Neural progenitor cell (in vitro differentiated cells): Measurements from ENCODE around the gene CPA4. TPM values are rescaled to one million over a fixed set of nuclear protein-coding genes. Genes with fewer than 3 reads are reported as not detected.
A peak's percentile ranks its signal among the peaks of the same experiment; 100 is the strongest.

Source experiments
- DNase-seq: peaks from one replicate; pipeline ENCODE4 v3.0.0-alpha.2; 2016; ENCODE audit warnings: low spot score
- H2AFZ ChIP-seq: fragments of 200-600 bp; sonication (generic); replicated peaks from 2 replicates; pipeline ENCODE4 v1.6.1; 2016; ENCODE audit warnings: antibody characterized with exemption
- H3F3A ChIP-seq: fragments of 200-600 bp; sonication (generic); 2 replicates; pipeline ENCODE4 v1.6.1; 2016; ENCODE audit warnings: antibody characterized with exemption, low read depth
- H3K27ac ChIP-seq: fragments of 200-600 bp; sonication (generic); 2 replicates; pipeline ENCODE4 v1.5.1; 2016; ENCODE audit warnings: mild to moderate bottlenecking
- H3K27me3 ChIP-seq: fragments of 200-600 bp; sonication (generic); 2 replicates; pipeline ENCODE4 v1.6.1; 2016; ENCODE audit warnings: mild to moderate bottlenecking, moderate library complexity
- H3K36me3 ChIP-seq: fragments of 200-600 bp; sonication (generic); 2 replicates; pipeline ENCODE4 v1.5.1; 2016
- H3K4me1 ChIP-seq: fragments of 200-600 bp; sonication (generic); 2 replicates; pipeline ENCODE4 v1.6.1; 2016; ENCODE audit warnings: mixed run types
- H3K4me2 ChIP-seq: fragments of 200-600 bp; sonication (generic); 2 replicates; pipeline ENCODE4 v1.6.1; 2016
- H3K4me3 ChIP-seq: fragments of 200-600 bp; sonication (generic); 2 replicates; pipeline ENCODE4 v1.5.1; 2016
- H3K79me2 ChIP-seq: fragments of 200-600 bp; sonication (generic); 2 replicates; pipeline ENCODE4 v1.6.1; 2016; ENCODE audit warnings: low read depth
- H3K9ac ChIP-seq: fragments of 200-600 bp; sonication (generic); 2 replicates; pipeline ENCODE4 v1.6.1; 2016
- H3K9me3 ChIP-seq: fragments of 200-600 bp; sonication (generic); 2 replicates; pipeline ENCODE4 v1.5.1; 2016; ENCODE audit warnings: low read depth
- H4K20me1 ChIP-seq: fragments of 200-600 bp; sonication (generic); 2 replicates; pipeline ENCODE4 v1.6.1; 2016; ENCODE audit warnings: low read depth
- H3K27ac Mint-ChIP-seq: 3 replicates; pipeline ENCODE4 v1.8.0; 2021; ENCODE audit warnings: mixed read lengths
- H3K27me3 Mint-ChIP-seq: 2 replicates; pipeline ENCODE4 v1.8.0; 2022; ENCODE audit warnings: low read depth, mild to moderate bottlenecking, inconsistent platforms, moderate library complexity, mixed read lengths; ENCODE audit not compliant: insufficient read depth
- H3K36me3 Mint-ChIP-seq: 3 replicates; pipeline ENCODE4 v1.8.0; 2021; ENCODE audit warnings: mixed read lengths
- H3K4me1 Mint-ChIP-seq: 3 replicates; pipeline ENCODE4 v1.8.0; 2021; ENCODE audit warnings: mixed read lengths
- H3K4me3 Mint-ChIP-seq: 3 replicates; pipeline ENCODE4 v1.8.0; 2021; ENCODE audit warnings: mild to moderate bottlenecking, moderate library complexity, mixed read lengths
- H3K9me3 Mint-ChIP-seq: 3 replicates; pipeline ENCODE4 v1.8.0; 2020; ENCODE audit warnings: mixed read lengths
- CTCF ChIP-seq: fragments of 200-600 bp; sonication (generic); IDR thresholded peaks from 2 replicates; pipeline ENCODE4 v1.5.1; 2017; ENCODE audit warnings: antibody characterized with exemption, mild to moderate bottlenecking
- EZH2 ChIP-seq: fragments of 200-600 bp; sonication (generic); IDR thresholded peaks from 2 replicates; pipeline ENCODE4 v1.6.1; 2017; ENCODE audit warnings: antibody characterized with exemption, mild to moderate bottlenecking, moderate library complexity
- EZH2phosphoT487 ChIP-seq: fragments of 200-600 bp; sonication (generic); IDR thresholded peaks from 2 replicates; pipeline ENCODE4 v1.6.1; 2017; ENCODE audit warnings: antibody characterized with exemption
- total RNA-seq: library from RNA; depleted of rRNA; stranded (reverse); fragments of >200 nt; gene quantifications from 2 replicates; pipeline ENCODE4 v1.2.3, GENCODE V29; 2015; ENCODE audit warnings: low replicate concordance

Gene CPA4
- total RNA-seq, 1 donor from 2014 or later = not detected

DNA sequence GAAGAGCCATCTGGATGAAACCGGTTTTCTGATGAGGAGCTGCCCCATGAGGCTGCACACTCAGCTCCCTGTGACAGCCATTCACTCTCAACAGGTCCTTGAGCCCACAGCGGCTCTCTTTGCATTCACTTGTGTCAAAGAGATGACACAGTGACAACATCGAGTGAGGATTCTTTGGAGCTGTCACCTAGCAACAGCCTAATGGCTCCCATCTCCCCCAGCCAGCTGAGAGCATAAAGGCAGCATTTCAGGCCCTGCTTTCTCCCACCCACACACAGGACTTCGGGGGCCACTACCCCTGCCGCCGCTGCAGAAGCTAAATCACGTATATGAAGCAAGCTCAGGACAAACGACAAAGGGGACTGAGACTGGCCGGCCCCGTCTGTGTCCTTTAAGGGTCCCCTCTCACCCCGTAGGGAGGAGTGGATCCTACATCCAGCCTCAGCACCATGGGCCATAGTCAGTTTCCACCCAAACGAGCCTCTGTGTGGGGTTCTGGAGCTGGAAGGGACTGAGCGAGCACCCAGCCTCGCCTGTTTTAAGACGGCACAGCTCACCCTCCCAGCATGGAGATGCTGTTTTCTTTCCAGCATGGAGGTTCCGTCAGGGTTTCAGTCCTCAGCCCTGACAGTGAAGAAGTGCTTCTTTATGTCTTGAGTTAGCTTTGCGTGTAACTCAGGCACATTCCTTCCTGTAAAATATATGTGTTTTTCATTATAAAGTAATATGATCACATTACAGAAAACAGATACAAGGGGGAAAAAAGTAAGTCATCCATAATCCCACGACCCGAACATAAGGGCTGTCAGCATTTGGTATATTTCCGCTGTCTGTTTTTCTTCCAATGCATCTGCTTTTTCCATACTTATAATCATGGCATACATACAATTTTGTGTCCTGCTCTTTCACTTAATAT lies 4.9 kb downstream of the CPA4 start:
- H3K36me3 ChIP-seq = no peaks in the 10 kb centered on the region
- TF ChIP-seq EZH2 (no peak), EZH2phosphoT487 (no peak), CTCF (no peak)
- no peaks in the 10 kb centered on the region for H4K20me1 ChIP-seq
- no peak overlapping the region for H3K27ac ChIP-seq
- no peaks in the 10 kb centered on the region for H3K9me3 ChIP-seq
- Mint-ChIP-seq H3K27me3 (peaks cover 15% of the 10 kb centered on the region), H3K4me1 (peaks cover 37% of the 10 kb centered on the region), H3K27ac (peak overlapping the region; percentile 99), H3K9me3 (peaks cover 26% of the 10 kb centered on the region), H3K36me3 (no peaks in the 10 kb centered on the region), H3K4me3 (no peak overlapping the region)
- H3K9ac ChIP-seq = no peak overlapping the region
- H3K4me3 ChIP-seq = no peak overlapping the region
- no peaks in the 10 kb centered on the region for H3K79me2 ChIP-seq
- peak; percentile 8 for DNase-seq
- H3K4me2 ChIP-seq = no peak overlapping the region
- no peaks in the 10 kb centered on the region for H3F3A ChIP-seq
- no peaks in the 10 kb centered on the region for H3K4me1 ChIP-seq
- peak overlapping the region; percentile 20 for H2AFZ ChIP-seq
- no peaks in the 10 kb centered on the region for H3K27me3 ChIP-seq

- Histone ChIP-seq H4K20me1 (no peaks in the 10 kb centered on the region), H2AFZ (peak overlapping the region; percentile 57), H3K4me3 (no peak overlapping the region), H3F3A (no peaks in the 10 kb centered on the region), H3K27me3 (no peaks in the 10 kb centered on the region), H3K36me3 (no peaks in the 10 kb centered on the region), H3K4me1 (no peaks in the 10 kb centered on the region), H3K79me2 (no peaks in the 10 kb centered on the region), H3K27ac (no peak overlapping the region), H3K4me2 (no peak overlapping the region), H3K9ac (no peak overlapping the region), H3K9me3 (no peaks in the 10 kb centered on the region)
- Mint-ChIP-seq H3K4me1 (peaks cover 35% of the 10 kb centered on the region), H3K27ac (peak overlapping the region; percentile 74), H3K36me3 (no peaks in the 10 kb centered on the region), H3K4me3 (no peak overlapping the region), H3K27me3 (peaks cover 15% of the 10 kb centered on the region), H3K9me3 (peaks cover 21% of the 10 kb centered on the region)
- DNase-seq = no peak
- TF ChIP-seq EZH2phosphoT487 = no peak
These were observed 5.8 kb downstream of the CPA4 start for GRCh38 chr7:130298544-130299326.

GRCh38 chr7:130299866-130300265 lies 6.9 kb downstream of the CPA4 start:
- no peak overlapping the region for H2AFZ ChIP-seq
- H3K36me3 Mint-ChIP-seq = no peaks in the 10 kb centered on the region
- H3K4me1 ChIP-seq = no peaks in the 10 kb centered on the region
- no peak for TF ChIP-seq EZH2
- no peak for TF ChIP-seq CTCF
- DNase-seq = no peak
- peaks cover 14% of the 10 kb centered on the region for H3K27me3 Mint-ChIP-seq
- no peaks in the 10 kb centered on the region for H3F3A ChIP-seq
- no peaks in the 10 kb centered on the region for H3K9me3 ChIP-seq
- H3K4me2 ChIP-seq = no peak overlapping the region
- H3K27me3 ChIP-seq = no peaks in the 10 kb centered on the region
- no peak overlapping the region for H3K4me3 Mint-ChIP-seq
- H3K27ac Mint-ChIP-seq = no peak overlapping the region
- peaks cover 12% of the 10 kb centered on the region for H3K9me3 Mint-ChIP-seq
- peaks cover 34% of the 10 kb centered on the region for H3K4me1 Mint-ChIP-seq
- H3K79me2 ChIP-seq = no peaks in the 10 kb centered on the region
- no peak overlapping the region for H3K27ac ChIP-seq
- no peak overlapping the region for H3K4me3 ChIP-seq
- no peak overlapping the region for H3K9ac ChIP-seq
- no peaks in the 10 kb centered on the region for H3K36me3 ChIP-seq
- H4K20me1 ChIP-seq = no peaks in the 10 kb centered on the region
